Gastroesophageal sphincter (tissue), 4 donors: ENCODE measurements around the gene DUS1L. TPM values are rescaled to one million over a fixed set of nuclear protein-coding genes. Genes with fewer than 3 reads are reported as not detected.
A peak's percentile ranks its signal among the peaks of the same experiment; 100 is the strongest.

ENCODE experiments used
- ATAC-seq: fragments of 150-250 bp; one replicate; pipeline ENCODE4 v1.9.1; 2016; ENCODE audit warnings: mild to moderate bottlenecking, moderate library complexity
- H3K27ac ChIP-seq, 4 donors: fragments of 200-600 bp; sonication (generic) in 3 of 4; 1 replicate in 3 of 4; 2 replicates in 1 of 4; pipeline ENCODE4 v1.5.1; 2016 to 2019
- H3K27me3 ChIP-seq: fragments of 200-600 bp; sonication (generic); one replicate; pipeline ENCODE4 v1.5.1; 2019
- H3K36me3 ChIP-seq, 2 donors: fragments of 200-600 bp; sonication (generic); one replicate each; pipeline ENCODE4 v1.5.1; 2019; ENCODE audit warnings: control low read depth in 1 of 2
- H3K4me1 ChIP-seq, 3 donors: fragments of 200-600 bp; sonication (generic); 1 replicate in 2 of 3; 2 replicates in 1 of 3; pipeline ENCODE4 v1.5.1; 2016 to 2019; ENCODE audit warnings: control low read depth in 2 of 3
- H3K4me3 ChIP-seq, 2 donors: fragments of 200-600 bp; sonication (generic); one replicate each; pipeline ENCODE4 v1.5.1; 2019; ENCODE audit warnings: mild to moderate bottlenecking in 1 of 2, moderate library complexity in 1 of 2
- H3K9me3 ChIP-seq, 3 donors: fragments of 200-600 bp; sonication (generic); one replicate each; pipeline ENCODE4 v1.5.1; 2017 to 2019; ENCODE audit warnings: control low read depth in 2 of 3
- CTCF ChIP-seq, 4 experiments: fragments of 200-600 bp in 2 of 4; fragments of 450-650 bp in 2 of 4; sonication (generic) in 1 of 4; IDR thresholded peaks; one replicate each; pipeline ENCODE4 v1.5.1; 2017 to 2019; ENCODE audit warnings: antibody characterized with exemption in 4 of 4, mild to moderate bottlenecking in 2 of 4, moderate library complexity in 2 of 4
- EP300 ChIP-seq: sonication (generic); formaldehyde crosslinking; IDR thresholded peaks from one replicate; pipeline ENCODE4 v1.6.1; 2017; ENCODE audit warnings: antibody characterized with exemption, mild to moderate bottlenecking
- POLR2A ChIP-seq, 2 donors: fragments of 450-650 bp; IDR thresholded peaks; one replicate each; pipeline ENCODE4 v1.6.1; 2017; ENCODE audit warnings: antibody characterized with exemption in 2 of 2, mild to moderate bottlenecking in 2 of 2, moderate library complexity in 1 of 2
- POLR2AphosphoS5 ChIP-seq: sonication (generic); formaldehyde crosslinking; IDR thresholded peaks from one replicate; pipeline ENCODE4 v1.6.1; 2017; ENCODE audit warnings: antibody characterized with exemption
- WGBS, 2 donors: methylation state at CpG; one replicate each; pipeline ENCODE4 v1.1.5; 2018; ENCODE audit warnings: low coverage in 1 of 2; 5-methylcytosine and 5-hydroxymethylcytosine counted together
- total RNA-seq, 4 donors: library from RNA; depleted of rRNA; stranded (reverse); fragments of >200 nt; gene quantifications; one replicate each; pipeline ENCODE4 v1.1.0, GENCODE V29; 2016

DUS1L gene
- total RNA-seq, 4 donors from 2014 or later: 35.8 to 62.8 (median 52.9) TPM

- TF ChIP-seq EP300: no peak
- TF ChIP-seq POLR2A (IDR thresholded peaks at IDR 0.05): no peak
- no peak for TF ChIP-seq CTCF (IDR thresholded peaks at IDR 0.05)
- TF ChIP-seq POLR2AphosphoS5: no peak
- H3K27ac ChIP-seq: peak overlapping the region in 1 of 4 donors; percentile 48
- ATAC-seq: no peak
- H3K27me3 ChIP-seq: no peaks in the 10 kb centered on the region
- no peaks in the 10 kb centered on the region for H3K4me1 ChIP-seq
- no peaks in the 10 kb centered on the region for H3K9me3 ChIP-seq
- H3K4me3 ChIP-seq: no peak overlapping the region
- no CpG with 5 or more reads among the region's 20 CpGs for WGBS, 2 donors
- H3K36me3 ChIP-seq: peaks cover 0 to 40% of the 10 kb centered on the region in 2 donors
Measured at GRCh38 chr17:82012261-82012639, 53.4 kb downstream of the DUS1L start.

- WGBS, 2 donors: no CpG with 5 or more reads among the region's 19 CpGs
- no peak for ATAC-seq
- Histone ChIP-seq H3K36me3 (peaks cover 0 to 34% of the 10 kb centered on the region in 2 donors), H3K27me3 (no peaks in the 10 kb centered on the region), H3K9me3 (no peaks in the 10 kb centered on the region), H3K4me3 (no peak overlapping the region), H3K4me1 (peaks cover 0 to 4% (median under 1%) of the 10 kb centered on the region in 3 donors), H3K27ac (no peak overlapping the region)
- TF ChIP-seq POLR2AphosphoS5 (no peak), CTCF (IDR thresholded peaks at IDR 0.05) (no peak), POLR2A (IDR thresholded peaks at IDR 0.05) (no peak), EP300 (no peak)
Measured at GRCh38 chr17:82011617-82012187, 53.9 kb downstream of the DUS1L start.

GRCh38 chr17:82010575-82011525, 54.8 kb downstream of the DUS1L start:
- H3K4me1 ChIP-seq: peaks cover 0 to 12% (median 3%) of the 10 kb centered on the region in 3 donors

DNA sequence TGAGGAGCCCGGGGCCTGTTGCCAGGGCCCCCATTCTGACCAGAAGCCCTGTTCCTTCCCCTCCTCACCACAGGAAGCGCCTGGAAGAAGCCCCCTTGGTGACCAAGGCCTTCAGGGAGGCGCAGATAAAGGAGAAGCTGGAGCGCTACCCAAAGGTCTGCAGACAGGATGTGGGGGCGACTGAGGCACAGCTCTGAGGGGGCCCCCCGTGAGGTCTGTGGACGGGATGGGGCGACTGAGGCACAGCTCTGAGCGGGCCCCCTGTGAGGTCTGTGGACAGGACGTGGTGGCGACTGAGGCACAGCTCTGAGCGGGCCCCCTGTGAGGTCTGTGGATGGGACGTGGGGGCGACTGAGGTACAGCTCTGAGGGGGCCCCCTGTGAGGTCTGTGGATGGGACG, 56.2 kb downstream of the DUS1L start:
- Histone ChIP-seq H3K4me3 (no peak overlapping the region), H3K4me1 (peaks cover 0 to 26% (median 5%) of the 10 kb centered on the region in 3 donors), H3K27me3 (no peaks in the 10 kb centered on the region), H3K27ac (no peak overlapping the region), H3K9me3 (no peaks in the 10 kb centered on the region), H3K36me3 (peaks cover 0 to 34% of the 10 kb centered on the region in 2 donors)
- ATAC-seq: no peak
- 89 to 100% methylated on average over 1 to 3 of the region's 15 CpGs for WGBS, 2 donors
- TF ChIP-seq CTCF (IDR thresholded peaks at IDR 0.05) (no peak), POLR2AphosphoS5 (no peak), POLR2A (IDR thresholded peaks at IDR 0.05) (no peak), EP300 (no peak)

More at GRCh38 chr17:82010575-82011525, 54.8 kb downstream of the DUS1L start:
- peaks cover 0 to 34% of the 10 kb centered on the region in 2 donors for H3K36me3 ChIP-seq
- WGBS, 2 donors: 100% methylated on average over 2 of the region's 39 CpGs; no CpG with 5 or more reads in 1 of the 2 donors
- no peak overlapping the region for H3K27ac ChIP-seq
- no peaks in the 10 kb centered on the region for H3K27me3 ChIP-seq
- no peak overlapping the region for H3K4me3 ChIP-seq
- H3K9me3 ChIP-seq: no peaks in the 10 kb centered on the region
- TF ChIP-seq CTCF (IDR thresholded peaks at IDR 0.05): no peak
- no peak for TF ChIP-seq POLR2AphosphoS5
- TF ChIP-seq POLR2A (IDR thresholded peaks at IDR 0.05): no peak
- TF ChIP-seq EP300: no peak
- no peak for ATAC-seq
